Endometrial microvascular endothelial cells (primary cell): ENCODE data around the gene NOTCH3. TPM values are rescaled to one million over a fixed set of nuclear protein-coding genes. Genes with fewer than 3 reads are reported as not detected.

Experiments
- in situ Hi-C: cut with HindIII; loops from 2 replicates; pipeline ENCODE4 v1.10.0; 2017; ENCODE audit warnings: low sequenced_read_pairs, low pct_unique_long_range_greater_than_20kb; ENCODE audit errors: inconsistent ontology term
- total RNA-seq: library from RNA; depleted of rRNA; stranded (reverse); fragments of >200 nt; gene quantifications from one replicate; pipeline ENCODE4 v1.2.3, GENCODE V29; 2015; ENCODE audit errors: inconsistent ontology term

The NOTCH3 gene
- total RNA-seq, 1 donor from 2014 or later, result 1.6 TPM

GRCh38 chr19:15198951-15199660 is 1.7 kb downstream of the NOTCH3 start:
- in situ Hi-C loops, result no loop called here

GRCh38 chr19:15197942-15198341 is 2.9 kb downstream of the NOTCH3 start:
- in situ Hi-C loops, result no loop called here

- in situ Hi-C loops, result no loop called here
Observed at GRCh38 chr19:15197275-15197941, 3.4 kb downstream of the NOTCH3 start.

- in situ Hi-C loops, result no loop called here
Observed at GRCh38 chr19:15196360-15197005, 4.3 kb downstream of the NOTCH3 start.

GRCh38 chr19:15195371-15196334 is 5.1 kb downstream of the NOTCH3 start:
- in situ Hi-C loops, result no loop called here

- in situ Hi-C loops, result no loop called here
Observed at GRCh38 chr19:15194938-15195337, 5.9 kb downstream of the NOTCH3 start.

- in situ Hi-C loops, result no loop called here
Observed at GRCh38 chr19:15191982-15192381, 8.8 kb downstream of the NOTCH3 start.

- in situ Hi-C loops, result no loop called here
Observed at GRCh38 chr19:15191514-15191913, 9.3 kb downstream of the NOTCH3 start.

- in situ Hi-C loops, result no loop called here
Observed at GRCh38 chr19:15188851-15189250, 11.9 kb downstream of the NOTCH3 start.

GRCh38 chr19:15187026-15188007 is 13.5 kb downstream of the NOTCH3 start:
- in situ Hi-C loops, result no loop called here

GRCh38 chr19:15185188-15185587 is 15.6 kb downstream of the NOTCH3 start:
- in situ Hi-C loops, result no loop called here

GRCh38 chr19:15184776-15185175 is 16.0 kb downstream of the NOTCH3 start:
- in situ Hi-C loops, result no loop called here

GRCh38 chr19:15181394-15181793 is 19.4 kb downstream of the NOTCH3 start:
- in situ Hi-C loops, result no loop called here

GRCh38 chr19:15180451-15181390 is 20.1 kb downstream of the NOTCH3 start:
- in situ Hi-C loops, result no loop called here

- in situ Hi-C loops, result no loop called here
Observed at GRCh38 chr19:15178629-15179308, 22.0 kb downstream of the NOTCH3 start.
